22Rv1 (cell line): Measurements from ENCODE around the gene NCAPD3.

Experiments used
- ZFX ChIP-seq: fragments of 450-650 bp; IDR thresholded peaks from 2 replicates; pipeline ENCODE4 v1.6.1; 2017; ENCODE audit warnings: antibody characterized with exemption, borderline replicate concordance
- TF ChIP-seq, protein P1 (sequence below): fragments of 450-650 bp; IDR thresholded peaks from 2 replicates; pipeline ENCODE4 v1.5.1; 2017; ENCODE audit warnings: mild to moderate bottlenecking

- TF ChIP-seq, protein P1, sequence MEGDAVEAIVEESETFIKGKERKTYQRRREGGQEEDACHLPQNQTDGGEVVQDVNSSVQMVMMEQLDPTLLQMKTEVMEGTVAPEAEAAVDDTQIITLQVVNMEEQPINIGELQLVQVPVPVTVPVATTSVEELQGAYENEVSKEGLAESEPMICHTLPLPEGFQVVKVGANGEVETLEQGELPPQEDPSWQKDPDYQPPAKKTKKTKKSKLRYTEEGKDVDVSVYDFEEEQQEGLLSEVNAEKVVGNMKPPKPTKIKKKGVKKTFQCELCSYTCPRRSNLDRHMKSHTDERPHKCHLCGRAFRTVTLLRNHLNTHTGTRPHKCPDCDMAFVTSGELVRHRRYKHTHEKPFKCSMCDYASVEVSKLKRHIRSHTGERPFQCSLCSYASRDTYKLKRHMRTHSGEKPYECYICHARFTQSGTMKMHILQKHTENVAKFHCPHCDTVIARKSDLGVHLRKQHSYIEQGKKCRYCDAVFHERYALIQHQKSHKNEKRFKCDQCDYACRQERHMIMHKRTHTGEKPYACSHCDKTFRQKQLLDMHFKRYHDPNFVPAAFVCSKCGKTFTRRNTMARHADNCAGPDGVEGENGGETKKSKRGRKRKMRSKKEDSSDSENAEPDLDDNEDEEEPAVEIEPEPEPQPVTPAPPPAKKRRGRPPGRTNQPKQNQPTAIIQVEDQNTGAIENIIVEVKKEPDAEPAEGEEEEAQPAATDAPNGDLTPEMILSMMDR = no peak
- no peak for TF ChIP-seq ZFX
Measured at GRCh38 chr11:134266440-134266839, 42.7 kb upstream of the NCAPD3 start.
